HT-29 (cell line): Measurements from ENCODE around the gene LGALS9. TPM values are rescaled to one million over a fixed set of nuclear protein-coding genes. Genes with fewer than 3 reads are reported as not detected.
"Not testable (repeated sequence)": the region's sequence is repeated elsewhere in the genome, so short reads cannot be mapped to it uniquely, and the experiment has no call there.

ENCODE experiments used
- DNase-seq: peaks from one replicate; pipeline ENCODE4 v3.0.0-alpha.2; 2015; ENCODE audit warnings: low spot score
- total RNA-seq: library from RNA; depleted of rRNA; stranded (reverse); fragments of >200 nt; shearing (Covaris generic); gene quantifications from 2 replicates; pipeline ENCODE4 v1.2.3, GENCODE V29; 2014

LGALS9 gene
- total RNA-seq, 1 experiment from 2014 or later: 61.4 TPM

DNA sequence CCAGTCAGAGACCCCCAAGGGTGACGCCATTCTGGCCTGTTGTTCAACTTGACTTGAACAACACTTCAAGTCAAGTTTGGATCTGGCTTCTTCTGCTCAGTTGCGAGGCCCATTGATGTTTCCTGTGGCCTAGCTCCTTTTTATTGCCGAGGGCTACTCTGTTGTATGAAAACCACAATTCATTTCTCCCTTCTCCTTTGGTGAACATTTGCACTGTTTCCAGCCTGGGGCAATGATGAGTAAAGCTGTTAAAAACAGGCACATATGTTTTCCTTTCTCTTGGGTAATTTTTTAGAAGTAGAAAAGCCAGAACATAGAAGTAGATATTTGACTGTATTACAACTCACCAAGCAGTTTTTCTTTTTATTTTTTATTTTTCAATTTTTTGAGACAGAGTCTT, 1.7 kb upstream of the LGALS9 start:
- DNase-seq: not testable (repeated sequence)

DNA sequence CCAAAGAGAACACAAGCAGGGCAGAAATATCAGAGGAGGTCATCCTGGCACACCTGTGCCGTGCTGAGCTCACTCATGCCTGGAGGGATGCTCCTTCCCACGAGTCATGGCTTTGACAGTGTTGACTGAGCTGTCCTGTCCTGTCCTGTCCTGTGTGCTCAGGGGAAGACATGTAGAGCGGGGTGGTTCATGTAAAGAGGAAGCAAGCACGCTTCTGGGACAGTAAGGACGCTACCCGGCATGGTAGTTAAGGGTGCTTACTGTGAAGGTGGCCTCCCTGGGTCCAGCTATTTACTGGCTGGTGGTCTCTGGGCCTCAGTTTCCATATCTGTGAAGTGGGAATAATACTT, 398 bp downstream of the LGALS9 start:
- DNase-seq: no peak

DNA sequence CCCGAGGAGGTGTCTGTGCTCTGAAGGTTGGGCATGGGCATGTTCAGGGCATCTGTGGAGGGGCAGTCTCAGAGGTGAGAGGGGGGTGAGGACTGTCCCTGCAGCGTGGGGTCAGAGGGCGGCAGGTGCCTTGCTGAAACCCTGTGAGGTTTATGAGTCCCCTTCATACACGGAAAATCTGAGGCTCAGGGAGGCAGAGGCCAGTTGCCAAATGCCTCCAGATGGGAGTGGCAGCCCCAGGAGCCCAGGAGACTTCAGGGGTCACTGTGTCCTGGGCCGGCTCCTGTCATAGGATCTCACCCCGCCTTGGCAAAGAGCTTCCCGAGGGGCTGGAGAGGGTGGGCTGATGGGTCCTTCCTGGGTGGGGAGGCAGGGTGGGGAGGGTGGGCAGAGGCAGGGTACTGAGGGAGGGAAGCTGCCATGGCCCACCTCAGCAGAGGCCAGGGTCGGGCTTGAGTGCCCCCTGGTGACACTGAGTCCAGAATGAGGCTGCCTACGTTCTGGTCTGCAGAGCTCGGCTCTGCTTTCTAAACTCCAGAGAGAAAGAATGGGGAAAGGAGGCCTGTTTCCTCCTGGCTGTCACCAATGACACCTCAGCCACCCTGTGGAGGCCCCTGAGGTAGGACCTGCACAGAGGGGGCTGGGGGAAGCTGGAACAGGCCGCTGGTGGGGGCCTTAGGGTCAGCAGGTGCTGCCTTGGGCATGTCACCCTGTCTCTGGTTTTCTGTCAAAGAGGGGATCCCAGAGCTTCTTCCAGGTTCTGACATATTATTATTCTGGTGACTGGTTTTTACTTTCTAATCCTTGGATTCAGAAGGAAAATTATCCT, 1.1 kb downstream of the LGALS9 start:
- no peak for DNase-seq

DNA sequence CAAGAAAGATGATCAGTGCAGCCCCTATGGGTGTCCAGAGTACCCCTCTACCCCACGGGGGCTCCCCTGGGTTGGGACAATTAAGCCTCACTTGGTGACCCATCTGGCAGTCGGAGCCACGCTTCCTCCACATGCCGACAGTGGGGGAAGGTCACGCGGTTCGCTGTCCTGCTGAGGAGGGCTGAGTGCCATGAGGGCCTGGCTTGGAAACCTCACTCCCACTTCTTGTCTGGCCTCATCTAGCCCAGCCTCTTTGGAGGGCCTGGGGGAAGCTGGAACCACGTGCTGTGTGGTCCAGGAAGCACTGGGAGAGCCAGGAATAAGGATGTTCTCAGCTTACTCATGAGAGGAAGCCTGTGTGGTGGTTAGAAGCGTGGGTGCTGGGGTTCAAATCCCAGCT, 1.8 kb downstream of the LGALS9 start:
- DNase-seq: not testable (repeated sequence)

DNA sequence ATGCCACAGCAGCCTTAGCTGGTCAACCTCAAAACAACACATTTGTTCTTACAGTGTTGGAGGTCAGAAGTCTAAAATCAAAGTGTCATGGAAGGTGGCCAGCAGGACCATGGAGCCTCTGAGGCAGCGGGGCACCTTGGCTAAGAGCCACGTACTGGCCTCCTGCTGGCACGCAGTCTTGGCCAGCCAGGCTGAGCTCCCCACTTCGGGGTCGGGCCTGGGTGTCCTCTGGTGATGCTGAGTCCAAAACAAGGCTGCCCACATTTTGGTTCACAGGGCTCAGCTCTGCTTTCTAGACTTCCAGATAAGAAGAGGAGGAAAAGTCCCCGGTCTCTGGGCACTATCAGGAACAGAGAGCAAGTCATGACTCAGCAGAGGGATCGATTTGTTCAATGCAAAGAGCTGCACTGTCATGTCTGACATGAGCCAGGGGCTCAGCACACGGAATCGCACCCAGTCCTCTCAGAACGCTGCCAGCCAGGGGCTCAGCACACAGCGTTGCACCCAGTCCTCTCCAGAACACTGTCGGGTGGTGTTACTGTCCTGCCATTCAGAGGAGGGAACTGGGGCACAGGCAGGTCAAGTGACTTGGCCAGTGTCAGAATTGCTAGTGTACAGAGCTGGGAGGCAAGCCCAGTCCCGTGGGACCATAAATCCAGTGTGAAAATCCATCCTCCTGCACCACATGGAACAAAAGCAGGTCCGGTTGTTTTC, 2.5 kb downstream of the LGALS9 start:
- DNase-seq: no peak

DNA sequence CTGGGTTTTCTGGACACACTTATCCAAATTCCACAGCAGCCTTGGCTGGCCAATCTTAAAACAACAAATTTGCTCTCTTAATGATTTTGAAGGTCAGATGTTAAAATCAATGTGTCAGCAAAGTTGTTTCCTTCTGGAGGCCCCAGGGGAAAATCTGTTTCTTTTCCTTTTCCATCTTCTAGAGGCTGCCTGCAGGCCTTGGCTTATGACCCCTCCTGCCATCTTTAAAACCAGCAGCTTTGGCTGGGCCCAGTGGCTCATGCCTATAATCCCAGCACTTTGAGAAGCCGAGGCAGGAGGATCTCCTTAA, 3.0 kb downstream of the LGALS9 start:
- DNase-seq: no peak

DNA sequence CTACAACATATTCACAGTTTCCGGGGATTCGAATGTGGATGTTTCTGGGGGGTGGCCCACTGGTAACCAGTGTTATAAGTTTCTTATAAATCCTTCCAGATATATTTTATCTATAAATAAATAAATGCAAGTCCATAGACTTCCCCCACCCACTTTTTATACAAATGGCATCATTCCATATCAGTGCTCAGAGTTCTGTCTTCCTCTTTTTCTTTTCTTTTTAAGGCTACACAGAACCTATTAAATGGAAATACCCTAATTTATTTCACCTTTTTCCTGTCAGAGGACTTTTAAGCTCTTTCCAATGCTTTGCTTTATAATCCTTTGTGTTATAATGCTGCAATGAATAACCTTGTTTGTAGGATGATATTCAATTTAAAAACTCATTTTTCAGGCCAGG, 3.8 kb downstream of the LGALS9 start:
- no peak for DNase-seq

DNA sequence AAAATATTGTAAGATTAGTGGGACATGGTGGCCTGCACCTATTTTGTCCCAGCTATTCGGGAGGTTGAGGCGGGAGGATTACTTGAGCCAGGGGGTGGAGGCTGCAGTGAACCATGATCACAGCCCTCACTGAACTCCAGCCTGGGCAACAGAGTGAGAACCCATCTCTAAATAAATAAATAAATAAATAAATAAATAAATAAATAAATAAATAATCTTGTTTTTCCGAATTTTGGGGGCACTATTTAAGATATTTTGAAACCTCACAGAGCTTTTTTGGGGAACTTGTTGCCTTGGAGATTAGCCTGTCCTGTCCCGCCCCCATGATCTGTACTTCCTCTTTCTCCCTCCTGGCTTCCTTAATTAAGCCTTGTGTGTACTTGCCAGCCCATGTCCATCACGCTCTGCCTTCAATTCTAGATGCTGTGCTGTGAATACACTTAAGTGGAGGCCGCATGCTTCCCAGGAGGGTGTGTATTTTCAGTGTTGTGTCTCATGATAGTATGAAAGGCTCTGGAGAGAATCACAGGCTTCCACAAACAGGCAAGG, 4.4 kb downstream of the LGALS9 start:
- no peak for DNase-seq

DNA sequence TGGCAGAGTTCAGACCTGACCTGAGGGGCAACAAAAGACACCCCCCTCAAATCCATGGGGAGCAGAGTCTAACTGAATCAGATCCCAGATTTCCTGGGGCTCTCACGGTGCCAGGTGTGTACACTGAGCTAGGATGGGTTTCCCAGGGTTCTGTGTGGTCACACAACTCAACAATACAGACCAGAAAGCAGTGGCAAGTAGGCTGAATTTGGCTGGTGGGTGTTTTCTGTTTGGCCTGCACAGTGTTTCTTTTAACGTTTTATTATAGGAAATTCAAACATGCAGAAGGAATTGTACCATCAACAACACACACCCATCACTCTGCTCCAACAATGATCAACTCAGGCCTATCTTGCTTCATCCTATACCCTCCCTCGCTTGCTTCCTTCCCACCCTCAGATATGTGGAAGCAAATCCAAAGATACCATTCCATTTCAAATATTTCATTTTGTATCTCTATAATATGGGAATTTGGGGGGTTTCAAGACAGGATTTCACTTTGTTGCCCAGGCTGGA, 5.1 kb downstream of the LGALS9 start:
- DNase-seq: not testable (repeated sequence)

DNA sequence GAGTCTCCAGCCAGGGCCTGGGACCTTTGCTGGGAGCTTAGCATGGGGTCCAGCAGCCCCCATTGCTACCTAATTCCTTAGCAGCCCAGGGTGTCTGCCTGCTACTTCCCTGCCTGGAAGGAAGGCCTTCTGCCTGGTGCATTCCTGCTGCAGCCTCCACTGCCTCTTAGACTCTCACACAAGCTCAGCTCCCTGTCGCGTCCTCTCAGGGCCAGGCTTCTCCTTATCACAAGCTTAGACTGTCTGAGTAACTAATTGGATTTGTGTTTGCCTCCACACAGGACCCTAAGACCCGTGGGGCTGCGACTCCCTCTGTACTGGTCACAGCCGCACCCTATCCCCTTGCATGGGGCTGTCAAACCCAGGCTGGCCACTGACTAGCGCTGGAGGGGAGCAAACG, 6.8 kb downstream of the LGALS9 start:
- DNase-seq: not testable (repeated sequence)

DNA sequence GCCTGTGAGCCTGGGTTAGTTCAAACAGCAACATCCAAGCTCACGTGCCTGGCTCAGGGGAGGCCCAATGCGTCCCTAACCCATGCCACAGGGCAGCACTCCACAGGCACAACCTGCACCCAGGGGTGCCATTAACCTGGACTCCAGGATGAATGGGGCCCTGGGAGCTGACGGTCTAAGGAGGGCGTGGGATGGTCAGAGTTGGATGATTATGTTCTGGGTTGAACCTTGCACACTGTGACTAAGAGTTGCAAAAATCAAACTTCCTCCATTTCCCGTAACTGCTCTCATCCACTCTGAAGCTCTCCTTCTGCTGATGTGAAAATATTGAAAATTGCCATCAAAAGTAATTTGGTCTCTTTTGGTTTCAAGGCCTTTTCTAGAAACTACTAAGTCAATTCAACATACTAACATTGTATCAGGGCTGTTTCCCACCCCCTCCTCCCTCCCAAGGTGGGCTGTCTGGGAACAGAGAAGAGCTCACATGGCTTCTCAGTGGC, 7.5 kb downstream of the LGALS9 start:
- not testable (repeated sequence) for DNase-seq

DNA sequence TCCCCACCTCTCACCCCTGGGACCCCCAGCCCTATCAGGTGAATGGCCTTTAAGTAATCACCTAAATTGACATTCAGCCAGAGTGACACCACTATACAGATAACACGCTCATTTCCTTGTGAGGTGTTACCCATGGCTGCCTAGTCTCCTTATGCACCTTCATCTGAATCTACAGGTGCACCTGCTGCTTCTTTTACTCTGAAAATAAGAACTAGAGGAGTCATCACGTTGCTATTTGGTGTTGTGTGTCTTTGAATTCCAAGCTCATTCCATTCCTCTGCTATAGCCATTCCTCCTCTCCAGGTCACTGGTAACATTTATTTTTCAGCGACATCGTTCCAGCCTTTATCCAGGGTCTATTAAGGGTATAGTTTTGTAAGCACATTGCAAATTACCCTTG, 9.8 kb downstream of the LGALS9 start:
- DNase-seq: no peak

DNA sequence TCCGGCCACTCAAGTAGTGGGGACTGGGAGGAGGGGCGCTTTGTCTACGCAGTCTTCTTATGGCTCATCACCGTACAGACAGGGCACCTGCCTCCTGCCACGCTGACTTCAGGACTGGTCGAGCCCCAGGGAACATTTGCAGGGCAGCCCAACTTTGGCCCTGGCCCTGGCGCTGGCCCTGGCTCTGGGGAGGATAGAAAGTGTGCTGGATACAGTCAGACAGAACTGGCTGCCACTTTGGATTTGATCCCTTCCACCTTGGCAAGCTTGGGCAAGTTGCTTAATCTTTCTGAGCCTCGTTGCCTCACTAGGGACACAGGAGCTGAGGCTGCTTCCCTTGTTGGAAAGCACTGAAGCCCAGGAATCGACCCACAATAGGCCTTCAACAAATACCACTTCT, 13.6 kb downstream of the LGALS9 start:
- DNase-seq: no peak

DNA sequence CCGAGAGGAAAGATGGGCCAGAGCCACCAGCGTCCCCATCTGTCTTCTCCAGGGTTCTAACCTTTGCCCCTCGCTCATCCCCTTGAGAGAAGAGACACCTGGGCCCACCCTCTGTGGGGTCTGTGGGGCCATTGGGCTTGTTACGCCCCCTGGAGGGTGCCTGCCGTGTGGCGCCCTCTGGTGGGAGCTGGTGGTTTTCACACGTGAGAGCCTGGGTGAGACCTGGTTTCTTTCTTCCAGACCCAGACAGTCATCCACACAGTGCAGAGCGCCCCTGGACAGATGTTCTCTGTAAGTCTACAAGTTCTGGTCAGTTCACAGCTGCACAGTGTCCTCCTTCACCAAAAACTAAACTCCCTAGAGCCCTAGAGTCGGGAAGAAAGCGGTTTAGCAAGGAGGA, 14.6 kb downstream of the LGALS9 start:
- not testable (repeated sequence) for DNase-seq

DNA sequence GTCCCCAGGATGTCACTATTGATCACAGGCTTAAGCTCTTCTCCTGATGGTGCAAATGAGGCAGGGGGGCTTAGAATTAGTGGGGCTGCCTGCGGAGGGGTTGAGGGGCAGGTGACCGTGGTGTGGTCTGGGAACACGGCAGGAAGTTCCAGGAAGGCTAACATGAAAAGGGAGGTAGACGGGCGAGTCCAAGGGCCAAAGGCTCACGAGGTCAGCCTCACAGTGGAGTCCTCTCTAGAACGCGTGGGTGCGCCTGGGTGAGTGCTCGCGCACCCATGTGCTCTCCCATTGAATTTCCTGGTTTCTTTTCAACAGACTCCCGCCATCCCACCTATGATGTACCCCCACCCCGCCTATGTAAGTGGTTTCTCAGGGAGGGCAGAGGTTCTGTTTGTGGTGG, 15.2 kb downstream of the LGALS9 start:
- DNase-seq: no peak

DNA sequence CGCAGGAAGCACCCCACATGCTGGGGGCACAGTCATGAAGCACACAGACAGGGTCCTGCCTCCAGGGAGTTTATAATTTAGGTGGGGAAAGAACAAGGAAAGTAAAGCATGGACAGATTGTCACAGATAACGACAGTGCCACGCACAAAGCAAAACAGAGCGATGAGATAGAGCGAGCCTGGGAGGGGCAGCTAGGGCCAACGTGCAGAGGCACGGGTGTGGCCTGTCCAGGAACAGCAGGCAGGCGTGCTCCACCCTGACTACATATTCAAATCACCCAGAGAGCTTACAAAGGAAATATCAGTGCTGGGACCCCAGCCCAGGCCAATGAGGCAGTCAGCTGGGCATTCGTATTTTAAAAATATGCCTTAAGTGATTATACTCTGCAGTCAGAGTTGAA, 16.8 kb downstream of the LGALS9 start:
- no peak for DNase-seq

DNA sequence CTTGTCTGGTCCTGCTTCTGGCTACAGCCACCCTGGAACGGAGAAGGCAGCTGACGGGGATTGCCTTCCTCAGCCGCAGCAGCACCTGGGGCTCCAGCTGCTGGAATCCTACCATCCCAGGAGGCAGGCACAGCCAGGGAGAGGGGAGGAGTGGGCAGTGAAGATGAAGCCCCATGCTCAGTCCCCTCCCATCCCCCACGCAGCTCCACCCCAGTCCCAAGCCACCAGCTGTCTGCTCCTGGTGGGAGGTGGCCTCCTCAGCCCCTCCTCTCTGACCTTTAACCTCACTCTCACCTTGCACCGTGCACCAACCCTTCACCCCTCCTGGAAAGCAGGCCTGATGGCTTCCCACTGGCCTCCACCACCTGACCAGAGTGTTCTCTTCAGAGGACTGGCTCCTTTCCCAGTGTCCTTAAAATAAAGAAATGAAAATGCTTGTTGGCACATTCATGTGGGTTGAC, 18.2 kb downstream of the LGALS9 start:
- not testable (repeated sequence) for DNase-seq

DNA sequence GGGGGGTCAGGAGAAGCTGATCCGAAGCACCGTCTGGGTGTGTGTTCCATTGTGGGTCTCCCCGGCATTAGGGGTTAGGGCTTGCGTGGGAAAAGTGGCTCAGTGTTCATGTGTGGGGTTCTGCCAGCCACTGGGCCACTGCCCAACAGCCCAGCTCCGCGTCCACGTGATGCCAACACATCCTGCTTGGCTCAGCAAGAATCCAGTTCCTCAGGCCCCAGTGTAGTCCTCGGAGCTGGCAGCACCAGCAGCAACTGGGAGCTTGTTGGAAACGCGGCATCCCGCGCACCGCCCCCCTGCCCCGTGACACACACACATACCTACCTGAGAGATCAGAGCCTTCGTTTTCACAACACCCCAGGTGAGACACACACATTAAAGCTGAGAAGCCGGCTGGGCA, 18.9 kb downstream of the LGALS9 start:
- no peak for DNase-seq

DNA sequence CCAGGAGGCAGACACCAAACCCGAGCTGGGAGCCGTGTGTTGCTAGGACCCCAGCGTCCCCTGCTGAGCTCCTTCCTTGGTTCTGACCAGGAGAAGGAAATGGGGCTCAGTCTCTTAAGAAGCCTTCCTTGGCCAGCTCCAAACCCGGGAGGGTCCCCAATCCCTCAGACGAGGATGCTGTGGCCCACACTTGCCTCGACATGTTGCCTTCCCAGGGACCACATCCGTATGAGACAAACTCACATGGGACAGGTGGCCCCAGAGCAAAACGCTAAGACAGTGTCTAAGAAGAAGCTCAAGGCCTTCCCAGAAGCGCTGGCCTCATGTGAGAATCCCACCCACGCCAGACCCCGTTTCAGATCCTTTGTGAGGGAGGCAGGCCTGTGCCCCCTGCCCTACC, 19.8 kb downstream of the LGALS9 start:
- no peak for DNase-seq

DNA sequence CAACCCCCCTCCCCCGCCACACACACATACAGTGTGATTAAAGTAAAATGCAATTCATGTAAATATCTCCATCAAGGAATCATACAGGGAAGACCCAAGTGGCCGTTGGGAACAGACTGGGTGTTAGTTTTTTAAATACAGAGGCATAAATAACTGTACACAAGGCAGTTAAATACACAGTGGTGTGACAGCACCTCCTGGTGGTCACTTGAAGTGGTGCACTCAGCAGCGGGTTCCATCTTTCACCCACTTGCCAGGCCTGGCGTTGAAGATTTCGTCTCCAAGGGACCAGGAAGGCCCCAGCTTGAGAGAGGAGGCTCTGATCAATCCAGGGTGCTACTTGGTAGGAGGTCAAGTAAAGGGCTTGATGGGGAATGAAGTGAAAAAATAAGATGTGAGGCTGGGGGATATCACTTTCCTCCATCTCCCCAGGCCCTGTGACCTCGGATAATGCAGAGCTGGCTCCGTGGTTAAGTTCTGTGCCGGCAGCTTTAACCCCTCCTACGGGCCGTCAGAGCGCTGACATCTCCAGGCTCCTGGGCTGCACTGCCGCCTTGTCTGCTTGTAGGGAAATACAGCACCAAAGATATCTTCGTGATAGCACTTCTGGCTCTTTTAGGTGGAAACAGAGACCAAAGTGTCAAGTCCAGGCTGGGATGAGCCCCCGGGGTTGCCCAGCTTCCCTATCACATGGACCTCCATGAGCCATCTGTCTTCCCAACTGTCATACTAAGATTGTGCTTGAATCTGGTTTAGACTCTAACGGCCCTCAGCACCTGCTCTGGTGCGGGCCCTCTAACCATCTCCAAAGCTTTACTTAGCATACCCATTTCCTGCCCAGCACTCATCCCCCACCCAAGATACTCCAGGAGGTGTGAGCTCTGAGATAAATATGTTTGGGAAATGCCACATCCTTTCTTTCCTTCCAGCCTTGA, 20.7 kb downstream of the LGALS9 start:
- DNase-seq: peak; percentile 76

DNA sequence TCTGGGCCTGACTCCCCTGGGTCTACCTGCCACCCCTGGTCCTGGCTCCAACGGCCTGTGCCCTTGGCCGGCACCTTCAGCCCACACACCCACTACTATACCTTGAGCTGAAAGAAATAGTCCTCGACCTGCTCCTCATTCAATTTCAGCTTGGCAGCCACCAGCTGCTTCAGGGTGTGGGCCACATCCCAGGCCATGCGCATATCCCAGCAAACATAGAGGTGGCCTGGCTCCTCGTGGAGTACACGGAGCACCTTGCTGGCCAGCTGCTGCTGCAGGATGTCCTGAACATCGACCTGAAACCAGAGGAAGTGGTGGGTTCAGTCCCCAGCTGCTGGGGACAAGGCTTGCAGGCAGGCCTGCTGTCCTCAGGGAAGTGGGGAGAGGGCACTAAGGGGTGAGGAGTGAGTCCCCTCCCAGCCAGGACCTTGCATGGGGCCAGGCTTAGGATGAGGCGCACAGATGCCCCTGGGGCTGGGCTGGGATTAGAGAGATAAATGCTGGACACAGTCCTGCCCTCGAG, 22.5 kb downstream of the LGALS9 start:
- DNase-seq: not testable (repeated sequence)
